NCI-H1694 treated with DMSO at 0.1 percent for 48 hours (cell line): Measurements from ENCODE around the gene EYA2.

Experiments
- DNase-seq: peaks from one replicate; lab custom pipeline; 2025; lab: John Stamatoyannopoulos, UW

EYA2 gene

GRCh38 chr20:47066484-47067270 lies 172.0 kb downstream of the EYA2 start:
- DNase-seq: no peak

- DNase-seq: no peak
Measured at GRCh38 chr20:47067776-47068175, 173.1 kb downstream of the EYA2 start.

- DNase-seq: no peak
Measured at GRCh38 chr20:47070176-47070575, 175.5 kb downstream of the EYA2 start.

- DNase-seq: no peak
Measured at GRCh38 chr20:47071646-47072185, 177.1 kb downstream of the EYA2 start.

- DNase-seq: no peak
Measured at GRCh38 chr20:47073766-47074475, 179.3 kb downstream of the EYA2 start.

GRCh38 chr20:47075263-47075662 lies 180.6 kb downstream of the EYA2 start:
- no peak for DNase-seq

GRCh38 chr20:47079047-47079446 lies 184.4 kb downstream of the EYA2 start:
- DNase-seq: no peak

- DNase-seq: no peak
Measured at GRCh38 chr20:47080365-47080764, 185.7 kb downstream of the EYA2 start.

- DNase-seq: no peak
Measured at GRCh38 chr20:47086316-47086715, 191.7 kb downstream of the EYA2 start.

GRCh38 chr20:47088335-47088734 lies 193.7 kb downstream of the EYA2 start:
- DNase-seq: no peak

GRCh38 chr20:47089151-47089550 lies 194.5 kb downstream of the EYA2 start:
- DNase-seq: no peak

- no peak for DNase-seq
Measured at GRCh38 chr20:47090835-47091234, 196.2 kb downstream of the EYA2 start.

- no peak for DNase-seq
Measured at GRCh38 chr20:47093320-47093966, 198.8 kb downstream of the EYA2 start.

- no peak for DNase-seq
Measured at GRCh38 chr20:47095690-47096089, 201.0 kb downstream of the EYA2 start.

- DNase-seq: peak; percentile 43
Measured at GRCh38 chr20:47097691-47098622, 203.3 kb downstream of the EYA2 start.

GRCh38 chr20:47099093-47099492 lies 204.4 kb downstream of the EYA2 start:
- no peak for DNase-seq

GRCh38 chr20:47099825-47100441 lies 205.3 kb downstream of the EYA2 start:
- no peak for DNase-seq

GRCh38 chr20:47102629-47103028 lies 208.0 kb downstream of the EYA2 start:
- DNase-seq: no peak

- DNase-seq: no peak
Measured at GRCh38 chr20:47106786-47107185, 212.1 kb downstream of the EYA2 start.

GRCh38 chr20:47108994-47109393 lies 214.4 kb downstream of the EYA2 start:
- no peak for DNase-seq

GRCh38 chr20:47110819-47111218 lies 216.2 kb downstream of the EYA2 start:
- no peak for DNase-seq
